CD14-positive monocyte (primary cell): Measurements from ENCODE around the gene SETBP1. TPM values are rescaled to one million over a fixed set of nuclear protein-coding genes. Genes with fewer than 3 reads are reported as not detected.
A peak's percentile ranks its signal among the peaks of the same experiment; 100 is the strongest.

ENCODE experiments used
- DNase-seq, 3 donors: peaks; one replicate each; pipeline ENCODE4 v3.0.0-alpha.2; 2011 to 2022
- H2AFZ ChIP-seq: 2 replicates; pipeline ENCODE4 v1.6.0; 2012; ENCODE audit warnings: mild to moderate bottlenecking, low read depth, low read length, inconsistent platforms; ENCODE audit not compliant: insufficient read depth, poor library complexity, severe bottlenecking
- H3K27ac ChIP-seq, 2 donors: 1 replicate in 1 of 2; 2 replicates in 1 of 2; pipeline ENCODE4 v1.5.1; 2012 to 2013; ENCODE audit warnings: low read length in 2 of 2, control low read depth in 1 of 2, inconsistent platforms in 1 of 2, low read depth in 1 of 2, mild to moderate bottlenecking in 1 of 2
- H3K27me3 ChIP-seq, 2 donors: one replicate each; pipeline versions ENCODE4 v1.6.0 to v1.6.1; 2011 to 2013; ENCODE audit warnings: low read length in 2 of 2; ENCODE audit not compliant: control insufficient read depth in 2 of 2, insufficient read depth in 2 of 2
- H3K36me3 ChIP-seq, 2 donors: replicated peaks in 1 of 2; 1 replicate in 1 of 2; 2 replicates in 1 of 2; pipeline versions ENCODE4 v1.5.1 to v1.6.1; 2012 to 2013; ENCODE audit warnings: low read length in 2 of 2, control low read depth in 1 of 2, inconsistent platforms in 1 of 2, mild to moderate bottlenecking in 1 of 2; ENCODE audit not compliant: insufficient read depth in 2 of 2, control insufficient read depth in 1 of 2
- H3K4me1 ChIP-seq, 2 donors: 1 replicate in 1 of 2; 2 replicates in 1 of 2; pipeline versions ENCODE4 v1.5.1 to v1.6.1; 2012 to 2013; ENCODE audit warnings: low read length in 2 of 2, control low read depth in 1 of 2, inconsistent platforms in 1 of 2, mild to moderate bottlenecking in 1 of 2, moderate library complexity in 1 of 2; ENCODE audit not compliant: insufficient read depth in 2 of 2, control insufficient read depth in 1 of 2
- H3K4me2 ChIP-seq: replicated peaks from 2 replicates; pipeline ENCODE3; 2012; ENCODE audit warnings: low read length, moderate library complexity, mild to moderate bottlenecking; ENCODE audit not compliant: poor library complexity, severe bottlenecking; ENCODE audit errors: extremely low read depth
- H3K4me3 ChIP-seq, 3 experiments: fragments of 200-600 bp in 1 of 3; sonication (generic) in 1 of 3; replicated peaks in 1 of 3; 1 replicate in 2 of 3; 2 replicates in 1 of 3; pipeline ENCODE4 v1.5.1; 2011 to 2013; ENCODE audit warnings: low read length in 3 of 3, mild to moderate bottlenecking in 3 of 3, control low read depth in 2 of 3, low read depth in 2 of 3, inconsistent platforms in 1 of 3, moderate library complexity in 1 of 3
- H3K79me2 ChIP-seq: 2 replicates; pipeline ENCODE4 v1.6.0; 2012; ENCODE audit warnings: mild to moderate bottlenecking, control low read depth, inconsistent platforms, low read length, moderate library complexity; ENCODE audit not compliant: insufficient read depth
- H3K9ac ChIP-seq: 2 replicates; pipeline ENCODE4 v1.6.0; 2017; ENCODE audit warnings: low read length, mild to moderate bottlenecking; ENCODE audit not compliant: insufficient read depth, poor library complexity, severe bottlenecking
- H3K9me3 ChIP-seq, 2 donors: replicated peaks in 1 of 2; 1 replicate in 1 of 2; 2 replicates in 1 of 2; pipeline versions ENCODE4 v1.5.1 to v1.6.1; 2012 to 2013; ENCODE audit warnings: low read length in 2 of 2, control low read depth in 1 of 2; ENCODE audit not compliant: control insufficient read depth in 1 of 2, insufficient read depth in 1 of 2
- H4K20me1 ChIP-seq: 2 replicates; pipeline ENCODE4 v1.6.0; 2012; ENCODE audit warnings: mild to moderate bottlenecking, low read length, control low read depth, moderate library complexity; ENCODE audit not compliant: insufficient read depth
- H3K27ac Mint-ChIP-seq, 7 donors: one replicate each; pipeline ENCODE4 v1.8.0; 2020; ENCODE audit warnings: mild to moderate bottlenecking in 7 of 7, mixed read lengths in 7 of 7, moderate library complexity in 6 of 7, inconsistent platforms in 2 of 7
- H3K27me3 Mint-ChIP-seq, 3 donors: one replicate each; pipeline ENCODE4 v1.8.0; 2021 to 2022; ENCODE audit warnings: low read depth in 3 of 3, mild to moderate bottlenecking in 3 of 3, mixed read lengths in 3 of 3, moderate library complexity in 3 of 3, inconsistent platforms in 1 of 3
- H3K36me3 Mint-ChIP-seq, 2 donors: one replicate each; pipeline ENCODE4 v1.8.0; 2020; ENCODE audit warnings: mixed read lengths in 2 of 2, inconsistent platforms in 1 of 2, mild to moderate bottlenecking in 1 of 2
- H3K4me1 Mint-ChIP-seq: one replicate; pipeline ENCODE4 v1.8.0; 2020; ENCODE audit warnings: mild to moderate bottlenecking, mixed read lengths
- H3K4me3 Mint-ChIP-seq, 2 donors: one replicate each; pipeline ENCODE4 v1.8.0; 2020; ENCODE audit warnings: mild to moderate bottlenecking in 2 of 2, mixed read lengths in 2 of 2, moderate library complexity in 1 of 2
- H3K9me3 Mint-ChIP-seq, 7 donors: one replicate each; pipeline ENCODE4 v1.8.0; 2020 to 2022; ENCODE audit warnings: mixed read lengths in 7 of 7, mild to moderate bottlenecking in 6 of 7, moderate library complexity in 6 of 7, inconsistent platforms in 2 of 7
- WGBS: methylation state at CpG from one replicate; pipeline ENCODE4 v1.1.5; 2013; ENCODE audit warnings: missing lambda C conversion rate; ENCODE audit not compliant: insufficient coverage; 5-methylcytosine and 5-hydroxymethylcytosine counted together
- intact Hi-C, 2 donors: fragments of 100-400 bp; cut with micrococcal nuclease; formaldehyde crosslinking; loops; one replicate each; pipeline versions ENCODE4 v1.15.0 to v1.15.1; 2023
- polyA plus RNA-seq, 3 donors: library from polyadenylated mRNA; depleted of rRNA in 1 of 3; unstranded in 2 of 3; stranded (reverse) in 1 of 3; fragments of 300-500 nt in 2 of 3; fragments of >200 nt in 1 of 3; fragmentation: Illumina TruSeq in 2 of 3; gene quantifications; 1 replicate in 2 of 3; 2 replicates in 1 of 3; pipeline ENCODE4 v1.2.3, GENCODE V29; 2012 to 2021
- TF ChIP-seq, protein P1 (sequence below): fragments of 200-600 bp; IDR thresholded peaks from one replicate; pipeline ENCODE4 v1.8.0; 2022; ENCODE audit warnings: antibody characterized with exemption, mild to moderate bottlenecking

The SETBP1 gene
- polyA plus RNA-seq, 3 donors = 0.01 to 1.2 TPM; not detected in 1

DNA sequence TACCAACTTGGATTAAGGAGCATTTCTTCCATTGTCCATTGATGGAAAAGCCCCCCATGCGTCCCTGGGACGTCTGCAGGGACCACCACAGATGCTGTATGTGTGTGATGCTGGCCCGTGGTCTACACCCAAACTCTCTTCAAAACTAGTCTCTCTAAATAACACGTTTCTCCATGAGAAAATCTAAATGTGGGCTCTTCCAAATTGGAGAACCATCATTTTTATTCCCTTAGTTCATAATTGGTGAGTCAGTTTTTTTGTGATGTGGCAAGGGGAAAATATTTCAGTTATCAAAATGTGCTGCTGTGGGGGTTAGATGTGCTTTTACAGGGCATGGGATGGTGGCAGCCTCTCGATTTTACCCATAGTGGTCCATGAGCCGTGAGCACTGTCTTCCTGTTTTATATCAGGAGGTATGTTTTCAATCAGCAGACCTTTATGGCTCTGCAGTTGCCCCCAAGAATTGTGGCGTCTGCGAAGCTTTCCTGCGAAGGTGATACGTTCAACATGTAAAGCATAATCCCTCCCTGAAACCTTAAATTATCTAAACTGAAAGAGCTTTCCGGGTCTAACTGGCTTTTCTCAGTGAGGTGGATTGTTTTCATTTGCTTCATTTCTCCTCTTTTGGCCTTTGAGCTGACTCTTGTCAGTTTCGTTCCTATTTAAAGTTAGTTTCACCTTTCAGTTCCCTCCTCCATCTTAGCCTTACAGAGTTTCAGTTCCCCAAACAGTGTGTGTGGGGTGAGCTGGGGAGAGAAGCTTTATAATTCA, 78.4 kb downstream of the SETBP1 start:
- intact Hi-C loops = no loop called here
- Histone ChIP-seq H3K9ac (peak overlapping the region; percentile 69), H3K4me2 (peak overlapping the region; percentile 81), H3K4me1 (peaks cover 23 to 28% of the 10 kb centered on the region in 2 donors), H3K9me3 (no peaks in the 10 kb centered on the region), H3K4me3 (peak overlapping the region in 2 of 3 experiments; percentile 27 to 70), H3K79me2 (no peaks in the 10 kb centered on the region), H3K36me3 (no peaks in the 10 kb centered on the region), H4K20me1 (no peaks in the 10 kb centered on the region), H3K27me3 (peaks cover 21% of the 10 kb centered on the region in 2 donors), H3K27ac (peak overlapping the region; percentile 78 to 95), H2AFZ (peak overlapping the region; percentile 78)
- Mint-ChIP-seq H3K4me1 (peaks cover 29% of the 10 kb centered on the region), H3K36me3 (peaks cover 8 to 24% of the 10 kb centered on the region in 2 donors), H3K4me3 (peak overlapping the region; percentile 58 to 86), H3K27me3 (peaks cover 16 to 31% (median 29%) of the 10 kb centered on the region in 3 donors), H3K27ac (peak overlapping the region; percentile 91 to 96 (median 93)), H3K9me3 (peaks cover 0 to 3% (median 0%) of the 10 kb centered on the region in 7 donors)
- 33% methylated on average over 3 of the region's 12 CpGs for WGBS
- DNase-seq = peak; percentile 64 to 78 (median 73)
- TF ChIP-seq, protein P1, sequence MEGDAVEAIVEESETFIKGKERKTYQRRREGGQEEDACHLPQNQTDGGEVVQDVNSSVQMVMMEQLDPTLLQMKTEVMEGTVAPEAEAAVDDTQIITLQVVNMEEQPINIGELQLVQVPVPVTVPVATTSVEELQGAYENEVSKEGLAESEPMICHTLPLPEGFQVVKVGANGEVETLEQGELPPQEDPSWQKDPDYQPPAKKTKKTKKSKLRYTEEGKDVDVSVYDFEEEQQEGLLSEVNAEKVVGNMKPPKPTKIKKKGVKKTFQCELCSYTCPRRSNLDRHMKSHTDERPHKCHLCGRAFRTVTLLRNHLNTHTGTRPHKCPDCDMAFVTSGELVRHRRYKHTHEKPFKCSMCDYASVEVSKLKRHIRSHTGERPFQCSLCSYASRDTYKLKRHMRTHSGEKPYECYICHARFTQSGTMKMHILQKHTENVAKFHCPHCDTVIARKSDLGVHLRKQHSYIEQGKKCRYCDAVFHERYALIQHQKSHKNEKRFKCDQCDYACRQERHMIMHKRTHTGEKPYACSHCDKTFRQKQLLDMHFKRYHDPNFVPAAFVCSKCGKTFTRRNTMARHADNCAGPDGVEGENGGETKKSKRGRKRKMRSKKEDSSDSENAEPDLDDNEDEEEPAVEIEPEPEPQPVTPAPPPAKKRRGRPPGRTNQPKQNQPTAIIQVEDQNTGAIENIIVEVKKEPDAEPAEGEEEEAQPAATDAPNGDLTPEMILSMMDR = no peak

DNA sequence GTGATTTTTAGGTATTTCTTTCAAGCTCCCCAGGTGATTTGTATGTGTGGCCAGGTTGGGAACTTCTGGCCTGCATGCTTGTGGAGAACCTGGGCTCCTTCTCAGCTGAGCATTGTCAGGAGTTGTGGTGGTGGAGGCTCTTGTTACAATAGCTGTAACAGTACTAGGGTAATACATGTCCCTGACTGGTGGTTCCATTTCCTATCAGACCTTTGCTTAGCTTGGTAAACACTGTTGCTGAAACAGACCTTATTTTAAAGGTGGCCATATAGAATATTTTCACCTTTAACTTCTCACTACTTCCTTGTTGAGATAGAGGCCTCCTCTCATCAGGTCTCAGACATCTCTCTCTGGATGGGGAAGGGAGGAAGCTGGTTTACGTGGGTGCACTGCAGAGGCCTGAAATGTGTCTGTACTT, 79.2 kb downstream of the SETBP1 start:
- peaks cover 31% of the 10 kb centered on the region for H3K4me1 Mint-ChIP-seq
- H3K4me2 ChIP-seq = peak overlapping the region; percentile 81
- peak; percentile 4 to 15 (median 7) for DNase-seq

More for the DNA sequence above, 79.2 kb downstream of the SETBP1 start:
- Mint-ChIP-seq H3K9me3 (peaks cover 0 to 3% (median 0%) of the 10 kb centered on the region in 7 donors), H3K4me3 (peak overlapping the region in 1 of 2 donors; percentile 86), H3K27ac (peak overlapping the region; percentile 91 to 96 (median 93)), H3K36me3 (peaks cover 8 to 22% of the 10 kb centered on the region in 2 donors), H3K27me3 (peaks cover 12 to 31% (median 28%) of the 10 kb centered on the region in 3 donors)
- Histone ChIP-seq H3K79me2 (no peaks in the 10 kb centered on the region), H3K9ac (no peak overlapping the region), H2AFZ (peak overlapping the region; percentile 57), H4K20me1 (no peaks in the 10 kb centered on the region), H3K27me3 (peaks cover 12 to 14% of the 10 kb centered on the region in 2 donors), H3K4me3 (peak overlapping the region in 1 of 3 experiments; percentile 70), H3K27ac (peak overlapping the region; percentile 45 to 95), H3K9me3 (no peaks in the 10 kb centered on the region), H3K36me3 (no peaks in the 10 kb centered on the region), H3K4me1 (peaks cover 23 to 28% of the 10 kb centered on the region in 2 donors)
- intact Hi-C loops = no loop called here
- TF ChIP-seq, protein P1 = no peak
- no CpG with 5 or more reads among the region's 1 CpG for WGBS
